C4-2B (cell line): ENCODE data around the gene FBXW11.

Experiments used
- ZFX ChIP-seq: fragments of 450-650 bp; IDR thresholded peaks from 2 replicates; pipeline ENCODE4 v1.6.1; 2017
- TF ChIP-seq, protein P1 (sequence below): fragments of 450-650 bp; conservative IDR thresholded peaks from 2 replicates; pipeline ENCODE4 v1.5.1; 2017; ENCODE audit warnings: mild to moderate bottlenecking

DNA sequence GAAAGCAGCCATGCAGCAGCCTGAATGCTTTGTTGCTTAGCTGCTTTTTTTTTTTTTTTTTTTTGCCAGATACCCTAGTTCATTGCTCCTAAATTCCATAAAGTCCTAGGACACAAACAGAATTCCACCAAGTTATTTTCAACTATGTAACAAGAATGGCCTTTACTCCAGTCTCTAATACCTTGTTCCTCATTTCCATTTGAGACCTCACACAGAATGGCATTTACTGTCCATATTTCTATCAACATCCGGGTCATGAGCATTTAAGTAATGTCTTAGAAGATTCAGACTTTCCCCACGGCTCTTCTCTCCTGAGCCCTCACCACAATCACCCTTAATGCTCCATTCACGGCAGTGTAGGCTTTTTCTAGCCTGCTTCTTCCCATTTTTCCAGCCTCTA, 31.7 kb upstream of the FBXW11 start:
- TF ChIP-seq, protein P1, sequence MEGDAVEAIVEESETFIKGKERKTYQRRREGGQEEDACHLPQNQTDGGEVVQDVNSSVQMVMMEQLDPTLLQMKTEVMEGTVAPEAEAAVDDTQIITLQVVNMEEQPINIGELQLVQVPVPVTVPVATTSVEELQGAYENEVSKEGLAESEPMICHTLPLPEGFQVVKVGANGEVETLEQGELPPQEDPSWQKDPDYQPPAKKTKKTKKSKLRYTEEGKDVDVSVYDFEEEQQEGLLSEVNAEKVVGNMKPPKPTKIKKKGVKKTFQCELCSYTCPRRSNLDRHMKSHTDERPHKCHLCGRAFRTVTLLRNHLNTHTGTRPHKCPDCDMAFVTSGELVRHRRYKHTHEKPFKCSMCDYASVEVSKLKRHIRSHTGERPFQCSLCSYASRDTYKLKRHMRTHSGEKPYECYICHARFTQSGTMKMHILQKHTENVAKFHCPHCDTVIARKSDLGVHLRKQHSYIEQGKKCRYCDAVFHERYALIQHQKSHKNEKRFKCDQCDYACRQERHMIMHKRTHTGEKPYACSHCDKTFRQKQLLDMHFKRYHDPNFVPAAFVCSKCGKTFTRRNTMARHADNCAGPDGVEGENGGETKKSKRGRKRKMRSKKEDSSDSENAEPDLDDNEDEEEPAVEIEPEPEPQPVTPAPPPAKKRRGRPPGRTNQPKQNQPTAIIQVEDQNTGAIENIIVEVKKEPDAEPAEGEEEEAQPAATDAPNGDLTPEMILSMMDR = no peak
- no peak for TF ChIP-seq ZFX
